D341Med (cell line): Measurements from ENCODE around the gene GOSR1.
A peak's percentile ranks its signal among the peaks of the same experiment; 100 is the strongest.
"Not testable (repeated sequence)": the region's sequence is repeated elsewhere in the genome, so short reads cannot be mapped to it uniquely, and the experiment has no call there.

ENCODE experiments used
- DNase-seq: peaks from one replicate; pipeline ENCODE4 v3.0.0; 2012; ENCODE audit warnings: low spot score

GOSR1 gene

GRCh38 chr17:30477083-30477773 is at the start of gene GOSR1:
Gene GOSR1, plus strand, starts transcription at chr17:30477408. Its CDS starts 26 bp downstream, at chr17:30477434.
- DNase-seq, result peak; percentile 98

DNA sequence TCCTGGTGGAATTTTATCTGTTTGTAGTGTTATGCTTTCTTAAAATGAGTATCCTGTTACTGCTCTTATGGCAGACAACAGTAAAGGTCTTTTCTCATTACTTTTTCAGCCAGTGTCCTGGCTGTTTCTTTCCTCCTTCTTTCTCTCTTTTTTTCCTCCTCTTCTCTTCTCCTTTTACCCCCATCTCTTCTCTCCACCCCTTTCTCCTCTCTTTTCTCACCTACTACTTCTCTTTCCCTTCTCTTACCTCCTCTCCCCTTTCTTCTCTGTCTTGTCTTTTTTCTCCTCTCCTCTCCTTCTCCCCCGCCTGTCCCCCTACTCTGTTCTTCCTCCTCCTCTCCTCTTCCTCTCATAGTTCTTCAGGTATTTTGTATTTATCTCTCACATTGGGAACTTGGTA is 49.6 kb upstream of the GOSR1 start:
- no peak for DNase-seq

GRCh38 chr17:30429155-30429554 is 48.1 kb upstream of the GOSR1 start:
- no peak for DNase-seq

DNA sequence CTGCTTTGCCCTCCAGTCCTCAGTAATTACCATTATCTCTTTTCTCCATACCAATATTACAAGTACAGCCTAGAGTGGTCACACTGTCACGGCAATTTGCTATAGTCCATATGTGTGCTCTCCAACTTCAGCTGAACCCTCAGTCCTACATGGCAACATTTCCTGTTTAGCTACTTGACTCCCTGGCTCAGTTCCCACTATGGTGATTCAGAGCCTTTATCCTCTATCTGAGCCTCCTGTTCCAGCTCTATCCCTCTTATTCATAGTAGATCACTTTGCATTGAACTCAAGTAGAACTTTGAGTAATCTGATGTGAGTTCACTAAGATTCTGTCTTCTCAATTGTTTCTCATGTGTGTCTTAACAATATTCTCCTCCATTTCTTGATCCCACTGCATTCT is 43.7 kb upstream of the GOSR1 start:
- no peak for DNase-seq

DNA sequence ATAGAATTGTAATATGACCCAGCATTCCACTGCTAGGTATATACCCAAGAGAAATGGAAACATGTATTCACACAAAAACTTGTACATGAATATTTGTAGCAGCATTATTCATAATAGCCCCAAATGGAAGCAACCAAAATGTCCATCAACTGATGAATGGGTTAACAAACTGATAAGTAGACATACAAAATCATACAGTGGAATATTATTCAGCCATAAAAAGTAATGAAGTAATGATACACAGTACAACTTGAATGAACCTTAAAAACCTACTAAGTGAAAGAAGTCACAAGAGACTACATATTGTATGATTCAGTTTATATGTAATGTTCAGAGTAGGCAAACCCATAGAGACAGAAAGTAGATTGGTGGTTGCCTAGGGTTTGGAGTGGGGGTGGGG is 40.5 kb upstream of the GOSR1 start:
- DNase-seq, result no peak

GRCh38 chr17:30443721-30444120 is 33.5 kb upstream of the GOSR1 start:
- peak; percentile 84 for DNase-seq

- not testable (repeated sequence) for DNase-seq
Measured at GRCh38 chr17:30446640-30447039, 30.6 kb upstream of the GOSR1 start.

- DNase-seq, result no peak
Measured at GRCh38 chr17:30449480-30449879, 27.7 kb upstream of the GOSR1 start.

DNA sequence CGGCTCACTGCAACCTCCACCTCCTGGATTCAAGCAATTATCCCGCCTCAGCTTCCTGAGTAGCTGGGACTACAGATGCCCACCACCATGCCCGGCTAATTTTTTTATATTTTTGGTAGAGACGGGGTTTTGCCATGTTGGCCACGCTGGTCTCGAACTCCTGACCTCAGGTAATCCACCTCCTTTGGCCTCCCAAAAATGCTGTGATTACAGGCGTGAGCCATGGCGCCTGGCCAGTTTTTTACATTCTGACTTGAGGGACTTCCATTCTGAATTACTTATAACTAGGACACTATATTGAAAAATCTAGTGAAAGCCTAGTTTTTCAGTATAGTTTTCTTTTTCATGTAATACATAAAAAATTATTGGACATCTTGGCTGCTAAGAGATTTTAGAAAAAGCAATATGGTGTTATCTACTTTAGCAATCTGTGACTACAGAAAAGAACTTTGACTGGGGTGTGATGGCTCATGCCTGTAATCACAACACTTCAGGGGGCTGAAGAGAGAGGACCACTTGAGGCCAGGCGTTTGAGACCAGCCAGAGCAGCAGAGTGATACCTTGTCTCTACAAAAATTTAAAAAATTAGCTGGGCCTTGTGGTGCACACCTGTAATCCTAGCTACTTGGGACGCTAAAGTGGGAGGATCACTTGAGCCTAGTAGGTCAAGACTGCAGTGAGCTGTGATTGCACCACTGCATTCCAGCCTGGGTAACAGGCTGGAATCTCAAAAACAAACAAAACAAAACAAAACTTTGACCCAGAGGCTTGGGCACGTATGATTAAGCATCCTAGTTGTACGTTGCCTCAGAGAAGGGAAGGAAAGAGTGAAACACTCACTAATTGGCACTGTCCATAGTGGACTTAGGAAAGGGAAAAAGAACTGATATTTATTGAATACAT is 26.8 kb upstream of the GOSR1 start:
- DNase-seq, result no peak

DNA sequence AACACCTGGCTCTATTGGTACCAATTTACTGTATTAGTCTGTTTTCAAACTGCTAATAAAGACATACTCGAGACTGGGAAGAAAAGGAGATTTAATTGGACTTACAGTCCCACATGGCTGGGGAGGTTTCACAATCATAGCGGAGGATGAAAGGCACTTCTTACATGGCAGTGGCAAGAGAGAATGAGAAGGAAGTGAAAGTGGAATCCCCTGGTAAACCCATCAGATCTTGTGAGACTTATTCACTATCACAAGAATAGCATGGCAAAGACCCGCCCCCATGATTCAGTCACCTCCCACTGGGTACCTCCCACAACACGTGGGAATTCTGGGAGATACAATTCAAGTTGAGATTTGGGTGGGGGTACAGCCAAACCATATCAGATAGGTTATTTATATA is 22.6 kb upstream of the GOSR1 start:
- DNase-seq, result no peak

DNA sequence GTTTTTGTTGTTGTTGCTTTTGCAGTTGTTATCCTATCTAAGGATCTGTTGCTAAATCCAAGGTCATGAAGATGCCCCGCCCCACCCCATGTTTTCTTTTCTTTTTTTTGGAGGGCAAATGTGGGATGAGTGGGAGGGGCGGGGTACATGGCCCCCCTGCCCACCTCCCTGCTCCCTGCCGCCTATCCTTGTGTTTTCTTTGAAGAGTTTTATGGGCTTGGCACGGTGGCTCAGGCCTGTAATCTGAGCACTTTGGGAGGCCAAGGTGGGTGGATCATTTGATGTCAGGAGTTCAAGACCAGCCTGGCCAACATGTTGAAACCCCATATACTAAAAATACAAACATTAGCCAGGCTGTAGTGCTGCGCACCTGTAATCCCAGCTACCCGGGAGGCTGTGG is 18.8 kb upstream of the GOSR1 start:
- no peak for DNase-seq

GRCh38 chr17:30458797-30459413 is 18.3 kb upstream of the GOSR1 start:
- not testable (repeated sequence) for DNase-seq

DNA sequence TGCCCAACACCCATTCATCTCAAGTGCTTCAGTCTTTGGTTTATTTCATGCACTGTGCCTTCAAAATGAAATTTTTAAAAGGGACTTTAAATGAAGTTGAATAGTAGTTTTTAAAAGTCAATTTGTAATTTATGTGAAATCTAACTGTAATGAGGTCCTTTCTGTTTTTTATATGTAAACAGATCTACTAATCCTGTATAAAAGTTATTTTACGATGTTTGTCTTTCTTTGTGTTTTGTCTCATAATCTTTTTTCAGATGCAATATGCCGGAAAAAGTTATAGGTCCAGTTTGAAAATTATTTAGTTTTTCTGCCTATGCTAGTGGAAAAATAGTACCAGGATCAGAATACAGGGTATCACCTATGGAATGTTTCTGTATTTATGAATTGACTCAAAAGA is 8.7 kb upstream of the GOSR1 start:
- no peak for DNase-seq

DNA sequence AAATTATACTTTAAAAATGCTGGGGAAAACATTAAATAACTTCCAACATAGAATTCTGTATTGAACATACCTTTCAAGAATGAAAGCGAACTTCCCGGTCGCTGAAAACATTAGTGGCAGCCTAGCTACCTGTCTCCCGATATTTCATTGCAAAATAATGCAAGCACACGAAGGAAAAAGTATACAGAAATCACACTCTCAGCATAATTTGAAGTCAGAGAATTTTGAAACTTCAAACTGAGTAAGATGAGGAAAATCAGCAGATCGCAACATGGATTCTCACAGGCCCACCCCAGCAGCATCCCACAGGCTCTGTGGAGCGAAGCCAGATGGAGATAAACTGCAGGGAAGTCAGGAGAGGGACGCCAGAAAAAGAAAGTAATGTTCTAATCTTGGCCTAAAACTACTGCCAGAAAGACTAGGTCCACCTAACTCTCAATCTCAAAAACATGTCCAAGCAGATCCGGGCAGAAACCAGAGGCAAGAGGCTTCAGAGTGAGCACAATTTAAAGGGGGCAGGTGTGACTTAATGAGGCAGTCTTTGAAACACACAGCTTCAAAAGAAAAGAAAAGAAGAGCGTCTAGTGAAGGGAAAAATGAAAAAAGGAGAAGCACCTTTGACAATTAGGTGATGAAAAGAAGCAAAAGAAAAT is 4.8 kb upstream of the GOSR1 start:
- DNase-seq, result peak; percentile 35

GRCh38 chr17:30475206-30475605 is 2.0 kb upstream of the GOSR1 start:
- no peak for DNase-seq

DNA sequence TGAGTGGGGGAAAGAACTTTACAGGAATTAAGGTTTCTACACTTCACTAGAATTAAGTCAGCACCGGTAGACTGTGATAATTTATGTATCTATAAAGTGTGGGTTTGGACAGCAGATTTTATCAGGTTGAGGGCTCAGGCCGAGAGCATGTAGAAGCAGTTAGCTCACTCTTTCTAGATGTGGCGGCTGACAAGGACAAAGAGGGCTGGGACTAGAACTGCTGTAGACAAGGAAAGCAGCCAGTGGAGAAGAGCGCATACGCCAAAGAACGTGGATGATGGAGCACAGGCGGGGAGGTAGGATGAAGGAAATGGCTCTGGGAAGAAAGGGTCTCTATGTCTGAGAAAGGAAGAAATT is 504 bp upstream of the GOSR1 start:
- no peak for DNase-seq

DNA sequence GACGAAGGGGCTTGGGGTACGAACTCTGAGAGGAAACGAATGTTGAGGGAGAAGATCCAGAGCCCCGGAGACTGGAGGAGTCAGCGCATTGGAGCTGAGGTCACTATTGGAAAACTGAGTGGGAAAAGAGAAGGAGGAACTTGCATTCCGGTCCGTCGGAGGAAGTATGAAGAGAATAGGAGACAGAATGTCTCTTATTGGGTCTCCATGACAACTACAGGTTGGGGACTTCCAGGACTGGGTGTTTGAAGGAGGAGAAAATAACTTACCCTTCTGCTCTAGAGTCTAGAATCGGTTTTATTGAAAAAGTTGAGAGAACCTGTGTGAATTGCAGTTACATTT is 537 bp downstream of the GOSR1 start:
- DNase-seq, result no peak

DNA sequence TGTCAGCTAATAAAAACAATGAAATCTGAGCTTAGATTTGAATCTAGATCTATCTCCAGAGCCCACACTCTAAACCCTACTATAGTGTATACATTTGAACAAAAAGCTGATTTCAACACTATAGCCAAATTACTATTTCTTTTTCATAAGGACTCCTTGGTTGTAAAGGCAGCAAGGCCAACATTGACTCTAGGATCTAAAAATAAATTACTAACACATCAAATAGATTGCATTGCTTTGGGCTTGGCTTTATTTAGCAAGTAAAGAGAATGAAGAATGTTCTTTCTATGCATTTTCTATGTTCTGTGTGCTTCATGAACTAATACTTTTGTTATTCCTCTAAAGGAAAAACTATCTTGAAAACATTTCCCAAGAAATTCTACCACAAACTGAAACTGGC is 5.3 kb downstream of the GOSR1 start:
- no peak for DNase-seq

DNA sequence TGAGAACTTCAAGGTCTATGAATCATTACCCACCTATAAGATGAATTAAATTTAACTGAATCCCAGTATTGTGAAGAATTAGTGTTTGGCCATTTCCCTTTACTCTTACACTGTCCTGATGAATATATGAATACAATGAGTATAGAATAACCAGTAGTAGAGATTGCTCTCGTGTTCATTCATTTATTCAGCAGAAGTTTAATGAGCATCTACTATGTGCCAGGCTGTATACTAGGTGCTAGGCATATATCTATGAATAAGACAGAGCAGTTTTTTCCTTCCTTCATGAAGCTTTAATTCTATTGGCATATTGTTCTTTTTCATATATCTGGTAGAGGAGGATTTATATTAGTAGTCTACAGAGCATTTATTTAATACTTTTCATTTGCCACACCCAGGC is 6.0 kb downstream of the GOSR1 start:
- DNase-seq, result no peak

GRCh38 chr17:30493780-30494179 is 16.6 kb downstream of the GOSR1 start:
- DNase-seq, result no peak

GRCh38 chr17:30495586-30495985 is 18.4 kb downstream of the GOSR1 start:
- DNase-seq, result no peak

GRCh38 chr17:30503558-30503957 is 26.4 kb downstream of the GOSR1 start:
- no peak for DNase-seq
